G401 (cell line): ENCODE data around the gene MDP1. TPM values are rescaled to one million over a fixed set of nuclear protein-coding genes. Genes with fewer than 3 reads are reported as not detected.
"Not testable (repeated sequence)": the region's sequence is repeated elsewhere in the genome, so short reads cannot be mapped to it uniquely, and the experiment has no call there.

Experiments used
- DNase-seq: peaks from one replicate; pipeline ENCODE4 v3.0.0-alpha.2; 2015; ENCODE audit warnings: low spot score
- in situ Hi-C: cut with HindIII; loops from 2 replicates; pipeline ENCODE4 v1.10.0; 2016; ENCODE audit warnings: low sequenced_read_pairs, mixed read lengths
- total RNA-seq: library from RNA; depleted of rRNA; stranded (reverse); fragments of >200 nt; shearing (Covaris generic); gene quantifications from 2 replicates; pipeline ENCODE4 v1.2.3, GENCODE V29; 2014

MDP1 gene
- total RNA-seq, 1 experiment from 2014 or later = 16.6 TPM

GRCh38 chr14:24252289-24253124 lies 36.6 kb upstream of the MDP1 start:
- in situ Hi-C loops = no loop called here

GRCh38 chr14:24251880-24252288 lies 36.0 kb upstream of the MDP1 start:
- in situ Hi-C loops = no loop called here
- DNase-seq = peak; percentile 44

More at GRCh38 chr14:24252289-24253124, 36.6 kb upstream of the MDP1 start:
- DNase-seq = no peak

- no peak for DNase-seq
- in situ Hi-C loops = no loop called here
Measured at GRCh38 chr14:24250354-24250753, 34.5 kb upstream of the MDP1 start.

GRCh38 chr14:24249230-24250021 lies 33.6 kb upstream of the MDP1 start:
- DNase-seq = no peak
- in situ Hi-C loops = no loop called here

GRCh38 chr14:24247422-24247821 lies 31.6 kb upstream of the MDP1 start:
- no peak for DNase-seq
- in situ Hi-C loops = no loop called here

GRCh38 chr14:24246765-24247212 lies 30.9 kb upstream of the MDP1 start:
- DNase-seq = no peak
- in situ Hi-C loops = no loop called here

GRCh38 chr14:24245350-24245749 lies 29.5 kb upstream of the MDP1 start:
- in situ Hi-C loops, DNase-seq: not testable (repeated sequence)

GRCh38 chr14:24243336-24243836 lies 27.5 kb upstream of the MDP1 start:
- in situ Hi-C loops = no loop called here
- DNase-seq = no peak

- DNase-seq = peak; percentile 95
- in situ Hi-C loops = no loop called here
Measured at GRCh38 chr14:24241829-24242443, 26.1 kb upstream of the MDP1 start.

GRCh38 chr14:24240110-24240918 lies 24.4 kb upstream of the MDP1 start:
- DNase-seq = no peak
- in situ Hi-C loops = no loop called here

GRCh38 chr14:24238527-24239037 lies 22.7 kb upstream of the MDP1 start:
- DNase-seq = no peak
- in situ Hi-C loops = no loop called here

GRCh38 chr14:24238123-24238522 lies 22.3 kb upstream of the MDP1 start:
- in situ Hi-C loops = no loop called here
- DNase-seq = no peak

- DNase-seq = no peak
- in situ Hi-C loops = no loop called here
Measured at GRCh38 chr14:24237463-24237955, 21.6 kb upstream of the MDP1 start.

GRCh38 chr14:24236689-24237462 lies 21.0 kb upstream of the MDP1 start:
- in situ Hi-C loops = no loop called here
- no peak for DNase-seq

GRCh38 chr14:24235804-24236688 lies 20.2 kb upstream of the MDP1 start:
- in situ Hi-C loops = no loop called here
- DNase-seq = no peak

- in situ Hi-C loops = no loop called here
Measured at GRCh38 chr14:24234095-24235005, 18.5 kb upstream of the MDP1 start.

More at GRCh38 chr14:24234095-24235005, 18.5 kb upstream of the MDP1 start:
- DNase-seq = no peak
